A673 (cell line): Measurements from ENCODE around the gene EPN2.

Experiments used
- EZH2 ChIP-seq: fragments of 200-600 bp; sonication (generic); IDR thresholded peaks from 2 replicates; pipeline ENCODE4 v1.6.1; 2017; ENCODE audit warnings: borderline replicate concordance, low read depth, mild to moderate bottlenecking, mixed read lengths, antibody characterized with exemption, low read length; ENCODE audit not compliant: poor library complexity, severe bottlenecking
- TF ChIP-seq, protein P1 (sequence below): fragments of 300-800, 200-600 bp; sonication (generic); conservative IDR thresholded peaks from 2 replicates; pipeline ENCODE4 v1.5.1; 2017; ENCODE audit warnings: low read depth, mild to moderate bottlenecking, antibody characterized with exemption, low read length, moderate library complexity, mixed read lengths

DNA sequence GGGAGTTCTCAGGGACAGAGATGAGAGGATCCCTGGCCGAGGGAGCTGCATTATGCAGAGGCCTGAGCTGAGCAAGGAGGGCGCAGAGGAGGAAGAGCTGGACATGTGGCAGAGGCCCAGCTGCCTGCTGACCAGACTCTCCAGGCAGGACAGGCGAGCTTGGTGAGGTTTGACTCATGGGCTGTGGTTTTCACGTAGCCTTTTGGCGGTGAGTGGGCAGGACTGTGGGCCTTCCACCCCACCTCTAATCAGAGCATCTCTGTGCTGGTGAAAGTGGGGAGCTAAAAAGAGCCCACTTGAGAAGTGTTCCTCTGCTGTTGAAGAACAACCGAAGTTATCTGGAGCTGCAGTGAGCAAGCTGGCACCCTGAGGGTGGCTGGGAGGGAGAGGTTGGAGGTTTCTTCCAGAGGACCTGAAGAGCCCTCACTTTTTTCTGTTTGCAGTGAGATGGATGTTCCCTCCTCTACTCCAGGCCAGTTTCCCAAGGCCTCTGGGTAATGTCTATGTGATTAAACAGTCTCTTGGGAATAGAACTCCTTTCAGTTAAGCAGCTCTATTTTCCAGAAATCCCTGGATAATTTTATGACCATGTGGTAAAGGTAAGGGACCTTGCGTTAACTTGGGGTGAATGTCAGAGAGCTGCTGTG, 11.9 kb downstream of the EPN2 start:
- no peak for TF ChIP-seq EZH2
- TF ChIP-seq, protein P1, sequence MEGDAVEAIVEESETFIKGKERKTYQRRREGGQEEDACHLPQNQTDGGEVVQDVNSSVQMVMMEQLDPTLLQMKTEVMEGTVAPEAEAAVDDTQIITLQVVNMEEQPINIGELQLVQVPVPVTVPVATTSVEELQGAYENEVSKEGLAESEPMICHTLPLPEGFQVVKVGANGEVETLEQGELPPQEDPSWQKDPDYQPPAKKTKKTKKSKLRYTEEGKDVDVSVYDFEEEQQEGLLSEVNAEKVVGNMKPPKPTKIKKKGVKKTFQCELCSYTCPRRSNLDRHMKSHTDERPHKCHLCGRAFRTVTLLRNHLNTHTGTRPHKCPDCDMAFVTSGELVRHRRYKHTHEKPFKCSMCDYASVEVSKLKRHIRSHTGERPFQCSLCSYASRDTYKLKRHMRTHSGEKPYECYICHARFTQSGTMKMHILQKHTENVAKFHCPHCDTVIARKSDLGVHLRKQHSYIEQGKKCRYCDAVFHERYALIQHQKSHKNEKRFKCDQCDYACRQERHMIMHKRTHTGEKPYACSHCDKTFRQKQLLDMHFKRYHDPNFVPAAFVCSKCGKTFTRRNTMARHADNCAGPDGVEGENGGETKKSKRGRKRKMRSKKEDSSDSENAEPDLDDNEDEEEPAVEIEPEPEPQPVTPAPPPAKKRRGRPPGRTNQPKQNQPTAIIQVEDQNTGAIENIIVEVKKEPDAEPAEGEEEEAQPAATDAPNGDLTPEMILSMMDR, result no peak
